ENCODE measurements around the gene CACNA1S.

Gene CACNA1S

DNA sequence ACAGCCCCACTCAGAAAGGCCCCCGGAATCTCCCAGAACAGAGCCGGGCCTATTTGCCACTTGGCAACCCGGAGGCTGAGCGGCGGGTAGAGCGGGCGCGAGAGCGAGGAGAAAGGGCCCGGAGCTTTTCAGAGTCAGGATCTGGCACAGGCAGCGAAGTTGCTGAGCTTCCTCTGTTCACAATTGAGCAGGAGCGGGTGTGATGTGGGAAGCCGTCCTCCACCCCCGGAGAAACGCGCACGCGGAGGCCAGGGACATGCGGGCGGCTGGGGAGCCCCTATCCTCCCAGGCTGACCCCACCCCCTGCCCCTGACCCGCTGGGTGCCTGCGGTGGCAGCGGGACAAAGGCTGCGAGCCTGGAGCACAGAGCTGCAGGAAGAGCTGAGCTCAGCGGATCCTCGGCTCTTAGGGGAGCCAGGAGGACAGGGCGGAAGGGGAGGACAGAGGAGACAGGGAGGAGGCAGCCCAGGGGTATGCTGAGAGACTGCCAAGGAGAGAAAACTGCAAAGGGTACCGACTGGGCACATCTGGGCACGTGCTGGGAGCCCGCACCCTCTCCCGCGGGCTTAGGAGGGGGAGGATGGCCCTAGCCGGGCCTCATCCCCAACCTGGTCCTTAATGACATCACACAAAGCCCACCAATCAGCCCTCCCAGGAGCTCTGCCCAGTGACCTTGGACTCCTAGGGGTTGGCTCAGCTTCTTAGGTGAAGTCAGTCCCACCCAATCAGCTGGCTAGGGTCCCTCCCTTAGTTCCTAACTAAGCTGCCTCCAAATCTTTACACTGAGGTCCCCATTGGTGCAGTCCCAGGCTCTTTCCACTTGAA, 98.0 kb downstream of the CACNA1S start:
- DNase-seq (ENCODE audit: low read depth in 3 of 3): no peak

DNA sequence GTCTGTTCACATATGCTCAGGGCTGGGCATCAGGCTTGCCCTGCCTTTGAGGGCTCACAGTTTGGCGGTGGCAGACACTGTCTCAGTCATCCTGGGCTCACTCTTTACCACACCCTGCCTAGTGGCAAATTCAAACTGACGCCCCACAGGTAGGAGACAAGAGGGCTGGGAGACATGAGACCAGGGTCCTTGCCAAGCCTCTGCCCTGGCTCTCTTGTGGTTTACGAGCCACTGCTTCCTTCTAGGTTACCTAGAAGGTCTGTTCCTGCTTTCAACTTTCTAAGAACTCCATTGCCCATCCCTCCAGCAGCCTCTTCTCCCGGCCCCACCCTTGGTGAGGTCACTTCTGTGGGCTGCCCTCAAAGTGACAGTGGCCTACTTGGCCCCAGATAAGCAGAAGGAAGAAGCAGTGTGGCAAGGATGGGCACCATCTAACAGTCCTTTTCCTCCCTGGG, 99.2 kb downstream of the CACNA1S start:
- no peak for DNase-seq (ENCODE audit: low read depth in 3 of 3)

DNA sequence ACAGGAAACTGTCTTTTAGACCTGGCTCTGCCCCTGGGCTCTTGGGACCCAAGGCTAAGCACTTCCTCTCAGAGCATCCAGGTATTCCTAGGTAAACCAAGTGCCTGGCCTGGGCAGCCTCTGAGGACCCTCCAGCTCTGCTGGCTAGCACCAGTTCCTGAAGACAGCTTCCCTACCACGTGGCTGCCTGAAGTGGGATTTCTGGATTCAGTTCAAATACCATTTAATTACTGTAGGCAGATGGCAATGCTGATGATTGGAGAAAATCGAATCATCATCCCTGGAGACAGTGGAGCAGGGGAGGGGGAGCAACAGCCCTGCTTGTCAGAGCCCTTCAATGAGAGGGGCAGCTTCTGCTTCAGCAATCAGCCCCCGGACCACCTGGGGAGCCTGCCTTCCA, 100.6 kb downstream of the CACNA1S start:
- DNase-seq (ENCODE audit: low read depth in 3 of 3): no peak

DNA sequence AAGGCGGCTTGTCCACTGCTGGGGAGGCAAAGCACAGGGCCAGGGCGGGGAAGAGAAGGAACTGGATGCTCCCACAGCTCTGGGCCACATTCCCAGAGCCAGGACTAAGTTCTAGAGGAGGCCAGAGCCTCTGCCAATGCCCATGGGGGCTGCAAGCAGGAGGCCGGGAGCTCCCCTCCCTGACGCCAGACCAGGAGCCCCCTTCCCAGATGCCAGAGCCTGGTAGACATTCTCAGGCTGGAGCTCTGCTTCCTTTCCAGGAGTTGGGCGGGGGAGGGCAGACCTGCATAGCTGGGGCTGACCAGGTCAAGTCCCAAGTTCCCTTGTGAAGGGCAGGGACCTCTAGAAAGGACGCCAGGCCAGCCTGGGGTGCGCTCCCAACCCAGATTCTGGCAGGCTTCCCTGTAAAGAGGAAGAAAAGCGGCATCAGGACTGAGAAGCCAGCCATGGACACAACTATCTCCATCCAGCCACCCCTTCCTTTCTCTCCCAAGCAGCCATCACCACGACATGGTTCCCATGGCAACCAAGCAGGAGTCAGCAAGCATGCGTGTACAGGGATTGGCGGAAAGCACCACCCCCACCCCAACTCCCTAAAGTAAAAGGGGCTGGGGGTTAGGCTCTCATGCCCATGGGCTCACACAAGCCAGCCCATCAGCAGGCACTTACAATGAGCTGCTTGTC, 102.1 kb downstream of the CACNA1S start:
- DNase-seq (ENCODE audit: low read depth in 3 of 3): no peak

DNA sequence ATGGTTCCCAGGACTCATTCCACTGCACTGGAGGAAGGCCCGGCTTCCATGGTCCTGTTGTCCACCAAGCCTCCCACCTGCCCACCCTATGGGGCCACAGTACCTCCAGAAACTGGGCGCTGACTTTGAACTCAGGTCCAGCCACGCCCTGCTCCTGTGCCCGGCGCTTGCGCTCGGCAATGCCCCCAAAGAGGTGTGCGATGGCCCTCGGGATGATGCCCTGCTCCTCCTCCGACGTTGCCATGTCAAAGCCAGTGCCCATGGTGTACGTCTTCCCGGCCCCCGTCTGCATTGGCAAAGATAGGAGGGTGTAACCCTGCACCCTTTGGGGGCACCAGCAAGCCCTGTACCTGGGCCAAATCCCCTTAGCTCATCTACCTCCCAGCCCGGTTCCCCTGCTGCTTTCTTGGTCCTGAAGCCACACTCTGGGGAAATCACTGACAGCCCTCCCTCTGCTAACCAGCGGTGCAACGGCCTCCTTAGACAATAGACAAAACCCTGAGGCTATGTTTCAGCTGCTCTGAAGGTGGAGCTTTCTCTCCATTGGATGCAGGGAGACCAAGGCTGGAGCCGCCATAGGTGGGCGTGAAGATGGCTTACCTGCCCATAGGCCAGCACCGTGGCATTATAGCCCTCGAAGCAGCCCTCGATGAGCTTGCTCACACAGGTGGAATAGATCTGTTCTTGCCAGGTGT, 103.4 kb downstream of the CACNA1S start:
- DNase-seq (ENCODE audit: low read depth in 3 of 3): no peak

DNA sequence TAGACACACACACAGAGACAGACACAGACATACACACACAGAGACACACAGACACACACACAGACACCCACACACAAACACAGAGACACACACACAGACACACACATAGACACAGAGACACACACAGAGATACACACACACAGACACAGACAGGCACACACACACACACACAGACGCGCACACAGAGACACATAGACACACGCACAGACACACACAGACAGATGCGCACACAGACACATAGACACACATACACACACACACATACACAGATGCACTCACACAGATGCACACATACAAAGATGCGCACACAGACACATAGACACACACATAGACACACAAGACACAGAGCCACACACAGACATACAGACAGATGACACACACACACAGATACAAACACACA, 104.7 kb downstream of the CACNA1S start:
- no peak for DNase-seq (ENCODE audit: low read depth in 3 of 3)

DNA sequence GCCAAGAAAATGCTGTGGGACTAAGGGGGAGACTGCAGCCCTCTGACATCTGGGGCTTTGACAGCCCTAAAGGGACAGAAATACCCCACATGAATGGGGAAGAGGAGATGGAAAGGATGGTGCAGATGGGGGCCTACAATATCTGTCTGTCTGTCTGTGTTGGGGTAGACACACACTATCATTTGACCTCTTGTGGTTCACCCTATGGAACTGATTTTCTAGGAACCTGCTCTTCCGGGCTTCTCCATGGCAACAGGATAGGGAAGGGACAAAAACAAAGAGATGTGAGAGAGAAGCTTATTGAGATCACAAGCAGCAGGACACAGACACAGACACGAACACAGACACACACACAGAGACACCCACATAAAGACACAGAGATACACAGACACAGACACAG, 105.8 kb downstream of the CACNA1S start:
- no peak for DNase-seq (ENCODE audit: low read depth in 3 of 3)

DNA sequence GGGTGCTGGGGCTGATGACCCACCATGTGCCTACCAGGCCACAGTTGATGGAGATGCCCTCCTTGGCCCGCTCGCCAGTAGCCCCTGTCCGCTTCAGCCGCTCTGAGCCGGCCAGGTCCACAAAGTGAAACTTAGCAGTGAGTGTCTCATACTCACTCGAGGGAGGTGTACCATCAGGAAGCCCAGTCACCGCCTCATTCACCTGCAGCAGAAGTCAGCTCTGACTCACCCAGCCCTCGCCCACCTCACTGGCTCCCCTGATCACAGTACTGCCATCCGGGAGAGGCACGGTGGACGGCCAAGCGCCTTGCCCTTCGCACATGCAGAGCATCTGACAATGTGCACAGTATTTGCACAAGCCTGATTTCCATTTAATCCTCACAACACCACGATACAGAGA, 107.5 kb downstream of the CACNA1S start:
- no peak for DNase-seq (ENCODE audit: low read depth in 3 of 3)

DNA sequence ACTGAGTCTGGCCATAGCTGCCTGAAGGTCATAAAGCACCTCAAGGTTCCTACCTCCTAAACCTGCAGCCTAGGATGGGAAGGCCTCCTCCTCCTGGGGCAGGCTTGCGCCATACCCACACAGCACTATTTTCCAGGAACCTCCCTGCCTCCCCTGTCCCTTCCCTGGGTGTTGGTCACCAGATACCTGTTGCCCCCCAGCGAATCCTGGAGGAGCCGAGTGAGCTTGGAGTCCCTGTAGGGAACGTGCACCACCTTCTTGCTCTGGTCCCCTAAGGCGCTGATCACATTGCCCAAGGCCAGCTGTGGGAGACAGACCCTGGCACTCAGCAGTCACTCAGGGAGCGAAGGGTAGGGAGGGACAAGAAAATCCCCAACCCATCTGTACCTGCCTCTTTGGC, 108.1 kb downstream of the CACNA1S start:
- DNase-seq (ENCODE audit: low read depth in 3 of 3): no peak

DNA sequence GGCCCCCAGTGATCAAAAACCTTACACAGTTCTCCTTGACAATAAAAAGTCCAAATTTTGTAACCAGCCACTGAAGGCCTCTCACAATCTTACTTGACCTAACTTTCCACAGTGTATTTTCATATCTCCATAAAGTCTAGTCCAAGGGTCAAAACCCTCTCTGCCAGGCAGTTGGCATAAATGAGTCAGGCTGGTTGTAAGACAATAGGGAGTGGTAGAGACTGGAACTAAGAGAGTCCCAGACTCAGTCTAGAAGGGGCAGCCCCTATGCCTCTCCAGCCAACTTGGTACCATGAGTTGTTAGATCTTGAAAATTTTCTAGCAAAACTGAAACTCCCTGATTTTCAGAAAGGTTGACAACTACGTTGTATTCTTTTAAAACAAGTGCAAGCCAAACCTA, 109.7 kb downstream of the CACNA1S start:
- DNase-seq (ENCODE audit: low read depth in 3 of 3): no peak

DNA sequence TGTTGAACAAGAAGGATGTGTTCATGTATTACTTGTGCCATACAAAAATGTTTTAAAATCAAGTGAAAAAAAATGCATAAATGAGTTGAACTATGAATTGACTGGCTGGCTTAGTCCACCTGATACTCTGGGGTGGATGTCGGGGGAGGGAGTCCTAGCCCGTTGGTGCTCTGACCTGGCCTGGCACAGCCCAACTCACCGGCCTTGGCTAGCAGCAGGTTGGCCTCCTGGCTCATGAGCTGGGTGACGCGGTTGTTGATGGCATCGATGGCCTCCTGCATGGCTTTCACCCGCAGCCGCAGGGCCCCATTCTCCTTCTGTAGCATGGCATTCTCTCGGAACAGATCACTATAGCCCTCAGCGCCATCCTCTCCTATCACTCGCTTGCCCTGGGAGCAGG, 110.3 kb downstream of the CACNA1S start:
- no peak for DNase-seq (ENCODE audit: low read depth in 3 of 3)

DNA sequence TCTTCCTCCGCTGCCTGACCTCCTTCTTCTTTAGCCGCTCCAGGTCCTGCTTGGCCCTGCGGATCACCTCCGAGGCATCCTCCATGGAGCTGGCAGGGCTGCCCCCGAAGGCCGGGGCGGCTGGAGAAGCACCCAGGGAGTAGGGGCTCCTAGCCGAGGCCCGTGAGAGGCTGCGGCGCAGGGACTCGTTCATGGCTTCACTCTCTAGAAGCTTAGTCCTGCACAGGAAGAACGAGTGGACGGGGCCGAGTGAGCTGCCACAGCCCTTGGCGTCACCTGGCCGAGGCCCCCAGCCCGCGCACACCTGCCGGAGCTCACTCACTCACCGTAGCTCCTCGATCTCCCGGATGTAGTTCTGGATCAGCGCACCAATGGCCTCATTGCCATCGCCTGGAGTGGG, 111.8 kb downstream of the CACNA1S start:
- DNase-seq (ENCODE audit: low read depth in 3 of 3): no peak

DNA sequence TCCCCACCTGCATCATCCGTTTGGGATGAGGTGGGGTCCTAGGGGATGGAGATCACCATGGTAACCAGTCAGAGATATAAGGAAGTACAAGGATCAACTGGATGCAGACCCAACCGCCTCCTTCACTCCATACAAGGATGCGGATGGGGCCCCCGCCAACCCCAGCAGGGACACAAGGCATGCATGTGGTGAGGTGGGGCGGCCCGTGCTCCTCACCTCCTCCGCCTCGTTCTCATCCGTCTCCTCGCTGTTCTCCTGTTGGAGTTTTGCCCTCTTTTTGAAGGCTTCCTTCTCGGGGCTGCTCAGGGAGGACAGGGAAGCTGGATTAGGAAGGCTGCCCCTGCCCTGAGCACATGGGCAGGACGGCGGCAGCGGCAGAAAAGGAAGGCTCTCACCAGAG, 112.6 kb downstream of the CACNA1S start:
- DNase-seq (ENCODE audit: low read depth in 3 of 3): no peak

DNA sequence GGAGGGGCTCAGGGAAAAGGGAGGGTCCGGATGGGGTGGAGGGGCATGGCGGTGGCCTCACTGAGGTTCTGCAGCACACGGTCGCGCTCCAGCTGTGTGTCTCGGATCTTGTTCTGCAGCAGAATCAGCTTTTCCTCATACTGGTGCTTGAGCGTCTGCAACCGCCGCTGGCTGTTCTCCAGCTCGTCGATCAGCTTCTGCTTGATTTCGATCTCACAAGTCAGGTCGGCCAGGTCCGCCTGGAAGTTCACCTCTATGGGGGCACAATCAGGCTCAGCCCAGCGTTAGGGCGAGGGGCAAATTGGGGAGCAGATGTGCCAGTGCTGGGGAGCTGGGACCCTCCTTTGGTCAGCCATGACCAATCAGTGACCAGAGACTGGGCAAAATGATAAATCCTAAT, 113.9 kb downstream of the CACNA1S start:
- no peak for DNase-seq (ENCODE audit: low read depth in 3 of 3)

DNA sequence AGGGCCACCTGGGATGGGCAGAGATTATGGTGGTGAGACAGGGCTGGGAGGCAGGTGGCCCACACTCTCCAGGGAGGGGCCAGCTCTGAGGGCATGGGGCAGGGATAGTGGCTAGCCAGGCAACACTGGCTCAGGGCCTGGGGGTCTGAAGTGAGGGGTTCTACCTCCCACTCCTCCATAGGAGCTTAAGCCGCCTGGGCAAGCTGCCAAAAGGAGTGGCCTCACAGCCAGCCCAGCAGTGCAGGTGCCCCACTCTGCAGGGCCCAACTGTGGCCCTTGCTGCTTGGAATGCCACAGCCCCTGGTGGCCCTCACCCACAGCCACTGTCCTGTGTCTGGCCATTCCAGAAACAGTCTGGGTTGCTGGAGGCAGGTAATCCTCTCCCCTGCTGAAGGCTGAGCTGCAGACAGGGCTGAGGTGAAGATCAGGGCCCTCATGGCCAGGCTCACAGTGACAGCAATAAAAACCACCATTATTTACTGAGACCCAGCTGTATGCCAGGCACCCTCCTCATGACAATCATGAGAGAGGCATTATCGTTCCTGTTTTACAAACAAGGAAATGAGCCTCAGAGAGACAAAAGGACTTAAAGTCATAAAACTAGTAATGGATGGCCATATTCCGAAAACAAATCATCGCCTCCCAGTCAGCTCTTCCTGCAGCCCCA, 119.7 kb downstream of the CACNA1S start:
- DNase-seq (ENCODE audit: low read depth in 3 of 3): no peak

DNA sequence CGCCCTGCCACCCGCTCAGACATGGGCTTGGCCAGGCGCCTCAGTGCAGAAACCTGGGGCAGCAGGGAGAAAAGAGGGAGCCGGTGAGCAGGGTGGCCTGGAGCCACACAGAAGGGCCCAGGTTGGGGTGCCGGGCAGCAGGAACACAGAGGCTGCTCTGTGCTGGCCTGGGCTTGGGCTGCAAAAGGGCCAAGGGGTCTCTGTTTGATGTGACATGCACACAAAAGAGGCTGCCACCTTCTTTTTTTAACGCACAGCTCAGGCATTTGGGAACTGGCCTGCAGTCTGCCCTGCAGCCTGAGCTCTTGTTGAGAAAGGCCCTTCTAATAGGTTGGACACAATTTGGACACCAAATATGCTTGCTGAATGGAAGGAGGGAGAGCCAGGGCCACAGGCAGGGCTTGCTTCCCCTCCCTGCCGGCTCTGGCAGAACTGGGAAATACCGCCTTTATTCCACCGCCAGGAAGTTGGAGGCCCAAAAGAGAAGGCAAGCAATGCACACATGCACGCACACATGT, 121.1 kb downstream of the CACNA1S start:
- DNase-seq (ENCODE audit: low read depth in 3 of 3): no peak

DNA sequence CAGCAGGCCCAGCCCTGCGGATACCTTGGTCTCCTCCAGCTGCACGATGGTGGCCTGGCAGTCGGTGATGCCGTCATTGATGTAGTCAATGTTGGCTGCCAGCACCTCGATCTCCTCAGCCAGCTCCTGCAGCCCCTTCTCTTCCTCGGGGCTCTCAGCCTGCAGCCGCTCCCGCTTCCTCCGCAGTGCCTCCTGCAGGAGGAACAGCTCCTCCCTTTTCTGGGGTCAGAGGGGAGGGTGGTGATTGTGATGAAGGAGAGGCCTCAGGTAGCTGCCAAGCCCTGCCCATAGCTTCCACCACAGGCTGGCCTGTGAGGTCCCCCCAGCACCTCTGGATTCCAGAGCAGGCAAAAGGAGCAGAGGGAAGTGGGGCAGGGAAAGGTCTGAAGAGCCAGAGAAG, 122.1 kb downstream of the CACNA1S start:
- no peak for DNase-seq (ENCODE audit: low read depth in 3 of 3)
